Thymus (tissue), 11 donors: ENCODE data around the gene MYH3. TPM values are rescaled to one million over a fixed set of nuclear protein-coding genes. Genes with fewer than 3 reads are reported as not detected.

ENCODE experiments used
- DNase-seq, 9 donors: peaks; one replicate each; pipeline ENCODE4 v3.0.0-alpha.2; 2013; ENCODE audit warnings: low spot score in 9 of 9, low read depth in 6 of 9, missing footprints in 1 of 9
- H3K27ac ChIP-seq, 2 donors: one replicate each; pipeline ENCODE4 v1.5.1; 2013; ENCODE audit warnings: control low read depth in 1 of 2, low read depth in 1 of 2, low read length in 1 of 2, mild to moderate bottlenecking in 1 of 2, moderate library complexity in 1 of 2
- H3K27me3 ChIP-seq, 2 donors: one replicate each; pipeline ENCODE4 v1.5.1; 2013; ENCODE audit warnings: low read length in 1 of 2; ENCODE audit not compliant: control insufficient read depth in 2 of 2, insufficient read depth in 1 of 2
- H3K36me3 ChIP-seq, 2 donors: one replicate each; pipeline ENCODE4 v1.5.1; 2013; ENCODE audit warnings: low read length in 1 of 2, mild to moderate bottlenecking in 1 of 2, moderate library complexity in 1 of 2; ENCODE audit not compliant: control insufficient read depth in 2 of 2, insufficient read depth in 2 of 2
- H3K4me1 ChIP-seq, 2 donors: one replicate each; pipeline ENCODE4 v1.5.1; 2013; ENCODE audit warnings: low read length in 2 of 2; ENCODE audit not compliant: control insufficient read depth in 2 of 2, insufficient read depth in 2 of 2
- H3K4me3 ChIP-seq, 2 donors: one replicate each; pipeline ENCODE4 v1.5.1; 2013; ENCODE audit warnings: low read length in 2 of 2, control low read depth in 1 of 2, mild to moderate bottlenecking in 1 of 2
- H3K9me3 ChIP-seq, 2 donors: one replicate each; pipeline ENCODE4 v1.5.1; 2013; ENCODE audit warnings: low read length in 1 of 2, mild to moderate bottlenecking in 1 of 2; ENCODE audit not compliant: control insufficient read depth in 2 of 2, insufficient read depth in 1 of 2
- WGBS: extraction: QIAGEN DNeasy Blood & Tissue Kit; methylation state at CpG from one replicate; pipeline ENCODE4 v1.1.7; 2013; 5-methylcytosine and 5-hydroxymethylcytosine counted together
- polyA plus RNA-seq: library from polyadenylated mRNA; stranded (reverse); fragments of 200-250 nt; gene quantifications from one replicate; pipeline ENCODE4 v1.2.3, GENCODE V29; 2013
- total RNA-seq: library from RNA; stranded (reverse); fragments of 120-200 nt; gene quantifications from one replicate; pipeline ENCODE4 v1.2.4, GENCODE V29; 2013
- donor health status: healthy.

MYH3 gene
- total and polyA plus RNA-seq, 2 donors: 13.5 to 18.0 TPM

DNA sequence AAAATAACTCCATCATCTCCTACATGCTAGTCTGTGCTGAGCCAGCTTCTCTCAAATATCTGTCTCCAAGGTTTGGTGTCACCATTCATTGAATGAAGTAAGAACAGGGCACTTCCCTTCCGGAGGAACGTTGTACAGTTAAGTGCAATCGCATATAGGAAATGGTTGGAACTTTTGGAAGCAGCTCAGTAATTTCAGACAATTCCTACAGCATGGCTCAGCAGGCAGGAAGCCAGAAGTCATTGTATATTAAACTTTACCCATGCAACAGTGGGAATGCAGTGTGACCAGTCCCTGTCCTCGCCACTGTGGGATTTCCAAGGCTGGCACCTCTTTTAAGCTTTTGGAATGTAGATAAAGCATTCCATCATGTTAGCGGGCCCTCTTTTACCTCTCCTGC lies 56.5 kb downstream of the MYH3 start:
- no peak overlapping the region for H3K27ac ChIP-seq
- no peaks in the 10 kb centered on the region for H3K4me1 ChIP-seq
- no peak overlapping the region for H3K4me3 ChIP-seq
- no peaks in the 10 kb centered on the region for H3K27me3 ChIP-seq
- H3K36me3 ChIP-seq: no peaks in the 10 kb centered on the region
- H3K9me3 ChIP-seq: no peaks in the 10 kb centered on the region
- 83% methylated on average over 5 of the region's 5 CpGs for WGBS
- no peak for DNase-seq

DNA sequence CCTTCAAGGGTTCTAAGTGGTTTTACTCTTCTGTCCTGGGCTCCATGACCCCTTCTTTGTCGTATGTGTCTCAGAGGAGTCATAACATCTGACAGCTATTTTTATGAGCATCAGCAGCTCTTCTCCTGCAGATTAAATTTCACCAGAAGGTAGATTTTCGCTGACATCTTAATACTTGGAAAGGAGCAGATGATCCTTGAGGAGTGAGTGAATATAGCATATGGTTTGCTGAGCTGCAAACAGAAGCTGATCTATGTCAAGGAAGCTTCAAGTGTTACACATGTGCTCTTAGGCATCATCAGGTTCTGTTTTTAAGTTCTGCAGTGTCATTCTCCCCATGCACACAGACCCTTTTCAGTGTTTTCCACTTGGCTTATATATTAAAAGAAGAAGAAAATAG lies 58.5 kb downstream of the MYH3 start:
- 87% methylated on average over 2 of the region's 2 CpGs for WGBS
- no peak for DNase-seq
- Histone ChIP-seq H3K9me3 (no peaks in the 10 kb centered on the region), H3K4me3 (no peak overlapping the region), H3K27me3 (no peaks in the 10 kb centered on the region), H3K27ac (no peak overlapping the region), H3K4me1 (no peaks in the 10 kb centered on the region), H3K36me3 (no peaks in the 10 kb centered on the region)

DNA sequence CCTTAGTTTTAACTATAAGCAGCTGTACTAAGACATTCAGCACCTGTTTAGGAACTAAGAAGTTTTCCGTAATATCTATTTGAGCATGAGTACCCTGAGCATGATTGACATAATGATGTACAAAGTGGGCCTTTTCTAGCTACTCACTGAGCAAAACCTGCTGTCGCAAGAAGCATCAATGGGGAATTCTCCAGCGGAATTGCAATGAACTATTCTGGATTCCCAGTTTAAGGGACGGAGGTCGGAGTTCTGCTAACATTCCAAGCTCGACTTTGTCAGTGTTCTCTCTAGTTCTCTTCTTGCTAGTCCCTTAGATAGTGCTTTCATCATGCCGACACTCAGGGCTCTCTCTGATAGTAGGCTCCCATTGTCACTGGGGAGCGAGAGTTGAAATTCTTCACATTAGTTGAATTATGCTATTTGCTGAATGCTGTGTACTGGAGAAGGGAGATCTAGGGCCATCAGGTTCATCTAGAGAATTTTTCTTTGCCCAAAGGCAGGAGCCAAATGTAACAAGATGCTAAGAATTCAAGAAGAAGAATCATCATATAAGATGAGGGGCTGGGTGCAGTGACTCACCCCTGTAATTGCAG lies 67.5 kb downstream of the MYH3 start:
- Histone ChIP-seq H3K4me1 (no peaks in the 10 kb centered on the region), H3K36me3 (no peaks in the 10 kb centered on the region), H3K9me3 (no peaks in the 10 kb centered on the region), H3K27me3 (no peaks in the 10 kb centered on the region), H3K4me3 (no peak overlapping the region), H3K27ac (no peak overlapping the region)
- WGBS: 97% methylated on average over 8 of the region's 8 CpGs
- no peak for DNase-seq

DNA sequence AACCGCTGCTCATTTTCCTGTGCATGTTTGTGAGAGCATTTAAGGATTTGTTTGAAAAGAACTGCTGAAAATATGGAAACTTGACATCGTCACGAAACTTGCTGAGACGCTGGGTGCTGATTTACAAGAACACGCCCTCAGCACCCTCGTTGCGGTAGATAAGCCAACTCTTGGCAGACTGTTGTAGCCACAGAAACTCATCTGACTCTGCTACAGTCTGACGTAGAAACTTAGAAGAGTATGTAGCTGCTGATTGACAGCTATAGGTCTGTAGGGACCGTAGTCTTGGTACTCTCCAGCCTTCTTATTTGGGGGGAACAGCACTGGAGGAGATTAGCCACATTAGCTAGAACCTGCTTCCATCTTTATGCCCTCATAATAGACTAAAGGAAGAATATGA lies 71.6 kb downstream of the MYH3 start:
- no peak for DNase-seq
- 93% methylated on average over 9 of the region's 9 CpGs for WGBS
- Histone ChIP-seq H3K36me3 (no peaks in the 10 kb centered on the region), H3K4me1 (no peaks in the 10 kb centered on the region), H3K4me3 (no peak overlapping the region), H3K27me3 (no peaks in the 10 kb centered on the region), H3K9me3 (no peaks in the 10 kb centered on the region), H3K27ac (no peak overlapping the region)

DNA sequence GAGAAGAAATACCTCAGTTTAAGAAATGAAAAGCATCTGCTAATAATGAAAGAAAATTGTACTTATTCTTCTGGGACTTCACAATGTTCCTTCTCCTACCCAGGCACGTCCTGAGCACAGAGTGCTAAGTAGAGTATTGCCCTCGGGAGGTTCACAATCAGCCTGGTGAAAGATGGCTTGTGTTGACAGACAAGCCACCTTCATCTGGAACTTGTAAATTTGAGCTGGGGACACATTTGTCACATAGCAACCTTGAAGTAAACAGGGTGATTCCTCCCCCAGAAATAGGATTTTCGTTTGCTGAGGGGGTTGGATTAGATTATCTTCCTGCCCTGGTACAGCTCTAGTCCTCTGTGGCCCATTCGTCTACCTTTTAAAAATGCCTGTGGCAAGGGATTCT lies 73.3 kb downstream of the MYH3 start:
- Histone ChIP-seq H3K27ac (no peak overlapping the region), H3K9me3 (no peaks in the 10 kb centered on the region), H3K4me1 (no peaks in the 10 kb centered on the region), H3K36me3 (no peaks in the 10 kb centered on the region), H3K4me3 (no peak overlapping the region), H3K27me3 (no peaks in the 10 kb centered on the region)
- WGBS: 57% methylated on average over 4 of the region's 4 CpGs
- DNase-seq: no peak

DNA sequence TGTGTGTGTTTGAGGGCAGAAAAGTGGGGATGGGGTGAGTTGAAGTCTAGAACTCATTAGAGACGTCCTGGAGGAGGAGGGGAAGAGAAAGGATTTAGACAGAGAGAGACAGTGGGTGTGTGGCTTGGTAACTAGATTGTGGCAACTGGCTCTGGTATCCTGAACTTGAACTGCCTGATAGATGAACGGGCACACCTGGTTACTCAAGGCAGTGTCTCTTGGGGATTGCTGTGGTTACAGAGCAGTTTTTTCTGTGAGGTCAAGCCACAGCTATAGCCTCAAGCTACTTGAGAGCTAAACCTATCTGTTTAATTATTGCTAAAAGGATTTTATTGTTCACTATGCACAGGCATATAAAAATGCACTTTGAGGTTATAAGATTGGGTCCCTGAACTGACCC lies 77.8 kb downstream of the MYH3 start:
- WGBS: 52% methylated on average over 2 of the region's 2 CpGs
- H3K27me3 ChIP-seq: no peaks in the 10 kb centered on the region
- H3K36me3 ChIP-seq: no peaks in the 10 kb centered on the region
- no peaks in the 10 kb centered on the region for H3K4me1 ChIP-seq
- no peak overlapping the region for H3K27ac ChIP-seq
- no peak overlapping the region for H3K4me3 ChIP-seq
- no peaks in the 10 kb centered on the region for H3K9me3 ChIP-seq
- no peak for DNase-seq

Other genes starting within 250 kb of the MYH3 start
- 1.2 TPM for gene MYH8, start 235.4 kb downstream of the MYH3 start, total RNA-seq
- 1.4 TPM for gene MYH8, start 235.4 kb downstream of the MYH3 start, polyA plus RNA-seq
- 0.05 TPM for gene MYH4, start 187.8 kb downstream of the MYH3 start, total RNA-seq
- 0.09 TPM for gene MYH4, start 187.8 kb downstream of the MYH3 start, polyA plus RNA-seq
- under 0.01 TPM for gene MYH1, start 138.8 kb downstream of the MYH3 start, total RNA-seq
- 0.23 TPM for gene MYH1, start 138.8 kb downstream of the MYH3 start, polyA plus RNA-seq
- gene MYH2, start 107.7 kb downstream of the MYH3 start, total RNA-seq: 0.09 TPM
- gene MYH2, start 107.7 kb downstream of the MYH3 start, polyA plus RNA-seq: 0.18 TPM
- gene SCO1, start 40.2 kb upstream of the MYH3 start, total RNA-seq: 23.1 TPM
- gene SCO1, start 40.2 kb upstream of the MYH3 start, polyA plus RNA-seq: 11.4 TPM
- 26.0 TPM for gene ADPRM, start 40.3 kb upstream of the MYH3 start, total RNA-seq
- gene ADPRM, start 40.3 kb upstream of the MYH3 start, polyA plus RNA-seq: 26.2 TPM
- 0.85 TPM for gene TMEM220, start 72.7 kb upstream of the MYH3 start, total RNA-seq
- gene TMEM220, start 72.7 kb upstream of the MYH3 start, polyA plus RNA-seq: 2.6 TPM
- gene TMEM238L, start 146.8 kb upstream of the MYH3 start, total RNA-seq: not detected
- 0.07 TPM for gene TMEM238L, start 146.8 kb upstream of the MYH3 start, polyA plus RNA-seq
- 0.09 TPM for gene PIRT, start 180.8 kb upstream of the MYH3 start, total RNA-seq
- gene PIRT, start 180.8 kb upstream of the MYH3 start, polyA plus RNA-seq: 0.05 TPM